Measurements from ENCODE around the gene CFI.

DNA sequence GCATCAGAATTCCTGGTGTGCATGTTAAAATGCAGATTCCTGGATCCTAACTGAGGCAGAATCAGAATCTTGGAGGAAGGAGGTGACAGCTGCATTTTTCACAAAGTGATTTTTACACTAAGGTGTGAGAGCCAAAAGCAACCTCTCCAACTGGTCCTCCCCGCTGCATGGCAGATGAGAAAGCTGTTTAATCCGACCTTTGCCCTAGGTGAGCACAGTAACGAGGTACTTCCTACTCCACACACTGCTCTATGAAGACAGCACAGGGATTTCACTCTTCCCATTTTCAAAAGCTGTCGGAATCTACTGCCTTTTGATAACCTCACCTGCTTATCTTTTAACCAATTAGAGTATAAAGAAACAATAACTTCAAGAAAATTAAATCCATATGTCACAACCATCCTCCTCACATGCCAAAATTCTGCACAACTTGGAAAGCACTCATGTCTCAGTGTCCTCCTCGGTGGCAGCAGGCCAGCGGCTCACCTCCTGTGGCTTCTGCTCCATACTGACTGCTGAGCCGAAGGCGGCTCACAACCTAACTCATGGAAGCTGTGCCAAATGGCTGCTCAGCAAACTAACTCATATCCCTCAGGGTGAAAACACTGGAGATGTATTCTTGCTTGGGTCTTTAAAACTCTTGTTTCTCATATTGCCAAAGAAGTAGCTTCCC is 102.1 kb downstream of the CFI start:
- TF ChIP-seq SIN3A (IDR thresholded peaks at IDR 0.05; ENCODE audit: borderline replicate concordance, insufficient read depth, low read length) (no peak), TAF1 (IDR thresholded peaks at IDR 0.05; ENCODE audit: borderline replicate concordance, insufficient read depth, low read length) (no peak)

All from PFSK-1 (cell line).